ENCODE data around the gene MST1.

DNA sequence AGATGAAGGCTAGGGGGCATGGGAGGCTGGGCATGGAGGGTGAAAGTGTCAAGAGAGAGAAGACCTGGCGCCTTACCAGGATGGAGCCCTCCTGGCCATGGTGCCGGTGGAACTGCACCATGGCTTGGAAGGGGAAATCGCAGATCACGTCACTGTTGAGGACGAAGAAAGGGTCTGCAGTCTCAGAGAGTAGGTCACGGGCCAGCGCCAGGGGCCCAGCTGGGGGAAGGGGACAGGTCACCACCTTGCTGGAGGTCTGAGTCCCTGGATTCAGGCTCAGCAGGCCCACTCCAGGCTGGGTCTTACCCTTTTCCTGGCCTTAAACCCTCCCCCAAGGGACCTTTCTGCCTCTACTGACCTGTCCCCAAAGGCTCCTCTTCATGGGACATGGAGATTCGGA lies 33.6 kb upstream of the MST1 start:
- TF ChIP-seq, protein P1, sequence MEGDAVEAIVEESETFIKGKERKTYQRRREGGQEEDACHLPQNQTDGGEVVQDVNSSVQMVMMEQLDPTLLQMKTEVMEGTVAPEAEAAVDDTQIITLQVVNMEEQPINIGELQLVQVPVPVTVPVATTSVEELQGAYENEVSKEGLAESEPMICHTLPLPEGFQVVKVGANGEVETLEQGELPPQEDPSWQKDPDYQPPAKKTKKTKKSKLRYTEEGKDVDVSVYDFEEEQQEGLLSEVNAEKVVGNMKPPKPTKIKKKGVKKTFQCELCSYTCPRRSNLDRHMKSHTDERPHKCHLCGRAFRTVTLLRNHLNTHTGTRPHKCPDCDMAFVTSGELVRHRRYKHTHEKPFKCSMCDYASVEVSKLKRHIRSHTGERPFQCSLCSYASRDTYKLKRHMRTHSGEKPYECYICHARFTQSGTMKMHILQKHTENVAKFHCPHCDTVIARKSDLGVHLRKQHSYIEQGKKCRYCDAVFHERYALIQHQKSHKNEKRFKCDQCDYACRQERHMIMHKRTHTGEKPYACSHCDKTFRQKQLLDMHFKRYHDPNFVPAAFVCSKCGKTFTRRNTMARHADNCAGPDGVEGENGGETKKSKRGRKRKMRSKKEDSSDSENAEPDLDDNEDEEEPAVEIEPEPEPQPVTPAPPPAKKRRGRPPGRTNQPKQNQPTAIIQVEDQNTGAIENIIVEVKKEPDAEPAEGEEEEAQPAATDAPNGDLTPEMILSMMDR (IDR thresholded peaks at IDR 0.05), result no peak
- no peak for TF ChIP-seq POLR2A (IDR thresholded peaks at IDR 0.05)
- TF ChIP-seq POLR2AphosphoS5 (IDR thresholded peaks at IDR 0.05), result no peak
- no peak for TF ChIP-seq EP300 (IDR thresholded peaks at IDR 0.05)
